Endothelial cell of umbilical vein (primary cell): ENCODE data around the gene HCN2. TPM values are rescaled to one million over a fixed set of nuclear protein-coding genes. Genes with fewer than 3 reads are reported as not detected.

Experiments
- BruUV-seq: library from RNA; stranded (reverse); fragments of 400-500 nt; replicated peaks from 2 replicates; lab custom pipeline; 2021; lab: Mats Ljungman, UMichigan
- CTCF ChIA-PET: fragments of 300-600, 350-600 bp; sonication (Branson Sonifier 250); formaldehyde crosslinking; loops from one replicate; lab custom pipeline; 2021; ENCODE audit warnings: antibody characterized with exemption, inconsistent platforms; lab: Charles Lee
- POLR2A ChIA-PET: fragments of 300-600, 350-600 bp; sonication (Branson Sonifier 250); formaldehyde crosslinking; loops from one replicate; lab custom pipeline; 2021; ENCODE audit warnings: antibody characterized with exemption, inconsistent platforms; lab: Charles Lee
- DNase-seq: peaks from one replicate; pipeline ENCODE4 v3.0.0-alpha.2; 2011; ENCODE audit warnings: low read depth, low spot score
- FAIRE-seq: peaks from 2 replicates; lab custom pipeline; 2011; peaks lifted over from hg19 to GRCh38; lab: Jason Lieb, UNC
- H2AFZ ChIP-seq: 2 replicates; pipeline ENCODE4 v1.6.0; 2012; ENCODE audit warnings: low read depth, low read length, control low read depth, inconsistent platforms
- H3K27ac ChIP-seq: 2 replicates; pipeline ENCODE4 v1.5.1; 2011; ENCODE audit warnings: low read depth, mild to moderate bottlenecking, control low read depth, low read length, moderate library complexity; ENCODE audit not compliant: insufficient read depth
- H3K27me3 ChIP-seq, 2 experiments: 2 replicates each; pipeline versions ENCODE4 v1.6.0 to v1.6.1; 2011; ENCODE audit warnings: low read length in 2 of 2, mixed read lengths in 1 of 2; ENCODE audit not compliant: control insufficient read depth in 2 of 2, insufficient read depth in 2 of 2
- H3K36me3 ChIP-seq, 2 experiments: 2 replicates in 1 of 2; 3 replicates in 1 of 2; pipeline ENCODE4 v1.5.1; 2011; ENCODE audit warnings: low read length in 2 of 2, mild to moderate bottlenecking in 1 of 2, moderate library complexity in 1 of 2; ENCODE audit not compliant: control insufficient read depth in 2 of 2, insufficient read depth in 2 of 2; ENCODE audit errors: extremely low read depth in 1 of 2
- H3K4me1 ChIP-seq: 3 replicates; pipeline ENCODE4 v1.5.1; 2011; ENCODE audit warnings: mild to moderate bottlenecking, low read length; ENCODE audit not compliant: control insufficient read depth, insufficient read depth; ENCODE audit errors: extremely low read depth
- H3K4me2 ChIP-seq: 2 replicates; pipeline ENCODE4 v1.6.1; 2011; ENCODE audit warnings: low read length, control low read depth, mixed read lengths; ENCODE audit not compliant: insufficient read depth
- H3K4me3 ChIP-seq, 3 experiments: fragments of 200-600 bp in 1 of 3; sonication (generic), shearing (Covaris generic) in 1 of 3; replicated peaks in 1 of 3; 2 replicates each; pipeline ENCODE4 v1.5.1; 2011 to 2016; ENCODE audit warnings: control low read depth in 3 of 3, low read length in 3 of 3, mild to moderate bottlenecking in 2 of 3, inconsistent platforms in 1 of 3, low read depth in 1 of 3, moderate library complexity in 1 of 3; ENCODE audit not compliant: insufficient read depth in 1 of 3
- H3K79me2 ChIP-seq: 2 replicates; pipeline ENCODE4 v1.6.0; 2012; ENCODE audit warnings: low read length, inconsistent platforms; ENCODE audit not compliant: control insufficient read depth, insufficient read depth
- H3K9ac ChIP-seq: replicated peaks from 2 replicates; pipeline ENCODE3; 2011; ENCODE audit warnings: low read length, control low read depth; ENCODE audit not compliant: insufficient read depth; ENCODE audit errors: extremely low read depth
- H3K9me1 ChIP-seq: replicated peaks from 3 replicates; pipeline ENCODE4 v1.6.0; 2011; ENCODE audit warnings: mild to moderate bottlenecking, low read length; ENCODE audit not compliant: control insufficient read depth, insufficient read depth; ENCODE audit errors: extremely low read depth
- H3K9me3 ChIP-seq: replicated peaks from 2 replicates; pipeline ENCODE4 v1.5.1; 2012; ENCODE audit warnings: low read length, inconsistent platforms; ENCODE audit not compliant: control insufficient read depth, insufficient read depth
- H4K20me1 ChIP-seq: replicated peaks from 2 replicates; pipeline ENCODE3; 2011; ENCODE audit warnings: mild to moderate bottlenecking, low read length; ENCODE audit not compliant: control insufficient read depth, insufficient read depth; ENCODE audit errors: extremely low read depth
- EZH2 ChIP-seq: IDR thresholded peaks from 2 replicates; pipeline ENCODE4 v1.6.1; 2012; ENCODE audit warnings: borderline replicate concordance, low read depth, mild to moderate bottlenecking, moderate library complexity, low read length, inconsistent platforms; ENCODE audit not compliant: severe bottlenecking
- FOS ChIP-seq: IDR thresholded peaks from 2 replicates; pipeline ENCODE4 v1.6.1; 2011; ENCODE audit warnings: mild to moderate bottlenecking, low read length, moderate library complexity, borderline replicate concordance; ENCODE audit not compliant: insufficient read depth
- GATA2 ChIP-seq: IDR thresholded peaks from 2 replicates; pipeline ENCODE4 v1.7.0; 2011; ENCODE audit warnings: low read depth, mild to moderate bottlenecking, moderate library complexity, mixed read lengths, low read length; ENCODE audit not compliant: insufficient read length, insufficient read depth
- JUN ChIP-seq: IDR thresholded peaks from 2 replicates; pipeline ENCODE4 v1.6.1; 2011; ENCODE audit warnings: borderline replicate concordance, low read depth; ENCODE audit not compliant: insufficient read length, insufficient read depth
- MYC ChIP-seq: IDR thresholded peaks from one replicate; pipeline ENCODE4 v1.6.1; 2011; ENCODE audit warnings: mild to moderate bottlenecking, low read depth, low read length
- POLR2A ChIP-seq: IDR thresholded peaks from 2 replicates; pipeline ENCODE4 v1.6.1; 2012; ENCODE audit warnings: low read depth, mild to moderate bottlenecking, control low read depth, low read length
- POLR2AphosphoS5 ChIP-seq: IDR thresholded peaks from 2 replicates; pipeline ENCODE4 v1.6.1; 2012; ENCODE audit warnings: low read depth, mild to moderate bottlenecking, control low read depth, low read length, moderate library complexity; ENCODE audit not compliant: insufficient read depth
- dilution Hi-C: fragments of 300-500 bp; cut with MboI; formaldehyde crosslinking; loops from one replicate; pipeline ENCODE4 v1.15.0; 2019; ENCODE audit warnings: low sequenced_read_pairs; ENCODE audit not compliant: extremely low pct_ligation_motif_present
- intact Hi-C: fragments of 100-400 bp; cut with micrococcal nuclease; formaldehyde crosslinking; loops from one replicate; pipeline ENCODE4 v1.10.0; 2022
- polyA plus RNA-seq, 4 experiments: library from polyadenylated mRNA; depleted of rRNA in 3 of 4; stranded (reverse) in 3 of 4; unstranded in 1 of 4; fragments of >200 nt; gene quantifications; 2 replicates each; pipeline versions ENCODE4 v1.2.1 to v1.2.3, GENCODE V29; 2011 to 2012; ENCODE audit warnings: missing spikeins in 1 of 4
- total RNA-seq: library from RNA; stranded (reverse); gene quantifications from 2 replicates; pipeline ENCODE4 v1.2.3, GENCODE V29; 2021
- TF ChIP-seq, protein P1 (sequence below), 2 donors: IDR thresholded peaks; 1 replicate in 1 of 2; 2 replicates in 1 of 2; pipeline ENCODE4 v1.5.1; 2011; ENCODE audit warnings: low read length in 2 of 2, mild to moderate bottlenecking in 2 of 2, moderate library complexity in 2 of 2, control low read depth in 1 of 2, inconsistent platforms in 1 of 2, low read depth in 1 of 2; ENCODE audit not compliant: insufficient read depth in 1 of 2; ENCODE audit errors: extremely low read depth in 1 of 2
- TF ChIP-seq, protein P2 (sequence below): IDR thresholded peaks from 2 replicates; pipeline ENCODE4 v1.6.1; 2011; ENCODE audit not compliant: insufficient read depth, insufficient read length

Gene HCN2
- total and polyA plus RNA-seq, 2 donors (not counting 3 experiments of a cell fraction or from before 2014, with no cell fraction given): 0.18 to 0.53 TPM

DNA sequence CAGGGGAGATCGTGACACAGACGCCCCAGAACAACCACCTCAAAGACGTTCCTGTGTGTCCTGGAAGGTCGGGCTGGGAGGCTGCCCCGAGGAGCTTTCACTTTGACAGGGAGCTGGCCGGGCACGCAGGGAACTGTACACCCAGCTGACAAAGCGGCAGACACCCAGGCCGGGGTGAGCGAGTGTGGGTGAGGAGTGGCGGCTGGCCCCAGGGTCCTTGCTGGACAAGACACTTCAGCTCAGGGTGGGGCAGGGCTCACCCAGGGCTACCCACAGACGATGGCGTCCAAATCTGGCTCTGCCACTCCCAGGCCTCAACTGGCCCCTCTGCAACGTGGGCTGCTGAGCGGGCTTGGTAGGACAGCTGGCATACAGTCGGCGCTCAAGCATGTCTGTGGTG, 52.0 kb downstream of the HCN2 start:
- dilution Hi-C loops: no loop called here
- Histone ChIP-seq H3K79me2 (no peaks in the 10 kb centered on the region), H3K9me3 (no peaks in the 10 kb centered on the region), H4K20me1 (no peaks in the 10 kb centered on the region), H3K4me3 (no peak overlapping the region), H3K9me1 (no peaks in the 10 kb centered on the region), H3K9ac (no peak overlapping the region), H3K4me1 (peaks cover 4% of the 10 kb centered on the region), H3K36me3 (peaks cover 3 to 4% of the 10 kb centered on the region in 2 experiments), H2AFZ (no peak overlapping the region), H3K27me3 (no peaks in the 10 kb centered on the region), H3K4me2 (no peak overlapping the region), H3K27ac (no peak overlapping the region)
- intact Hi-C loops: no loop called here
- ChIA-PET POLR2A (no interaction called here), CTCF (interaction anchor here (0.7 kb wide), 1 partner anchor 58 kb away, joined by 3 read pairs; no protein-coding TSS in a partner anchor)
- TF ChIP-seq POLR2AphosphoS5: no peak
- TF ChIP-seq POLR2A: no peak
- TF ChIP-seq, protein P1, sequence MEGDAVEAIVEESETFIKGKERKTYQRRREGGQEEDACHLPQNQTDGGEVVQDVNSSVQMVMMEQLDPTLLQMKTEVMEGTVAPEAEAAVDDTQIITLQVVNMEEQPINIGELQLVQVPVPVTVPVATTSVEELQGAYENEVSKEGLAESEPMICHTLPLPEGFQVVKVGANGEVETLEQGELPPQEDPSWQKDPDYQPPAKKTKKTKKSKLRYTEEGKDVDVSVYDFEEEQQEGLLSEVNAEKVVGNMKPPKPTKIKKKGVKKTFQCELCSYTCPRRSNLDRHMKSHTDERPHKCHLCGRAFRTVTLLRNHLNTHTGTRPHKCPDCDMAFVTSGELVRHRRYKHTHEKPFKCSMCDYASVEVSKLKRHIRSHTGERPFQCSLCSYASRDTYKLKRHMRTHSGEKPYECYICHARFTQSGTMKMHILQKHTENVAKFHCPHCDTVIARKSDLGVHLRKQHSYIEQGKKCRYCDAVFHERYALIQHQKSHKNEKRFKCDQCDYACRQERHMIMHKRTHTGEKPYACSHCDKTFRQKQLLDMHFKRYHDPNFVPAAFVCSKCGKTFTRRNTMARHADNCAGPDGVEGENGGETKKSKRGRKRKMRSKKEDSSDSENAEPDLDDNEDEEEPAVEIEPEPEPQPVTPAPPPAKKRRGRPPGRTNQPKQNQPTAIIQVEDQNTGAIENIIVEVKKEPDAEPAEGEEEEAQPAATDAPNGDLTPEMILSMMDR (IDR thresholded peaks at IDR 0.05; ENCODE audit: extremely low read depth in 1 of 2, insufficient read depth in 1 of 2, low read depth in 1 of 2, low read length in 2 of 2): no peak
- no peak for TF ChIP-seq MYC
- no peak for TF ChIP-seq FOS
- no peak for TF ChIP-seq EZH2
- no peak for TF ChIP-seq GATA2
- TF ChIP-seq, protein P2, sequence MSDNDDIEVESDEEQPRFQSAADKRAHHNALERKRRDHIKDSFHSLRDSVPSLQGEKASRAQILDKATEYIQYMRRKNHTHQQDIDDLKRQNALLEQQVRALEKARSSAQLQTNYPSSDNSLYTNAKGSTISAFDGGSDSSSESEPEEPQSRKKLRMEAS: no peak
- no peak for TF ChIP-seq JUN
- BruUV-seq: no TSS peak
- no peak for DNase-seq
- no peak for FAIRE-seq
